ENCODE results near the gene TLCD1.

The TLCD1 gene

DNA sequence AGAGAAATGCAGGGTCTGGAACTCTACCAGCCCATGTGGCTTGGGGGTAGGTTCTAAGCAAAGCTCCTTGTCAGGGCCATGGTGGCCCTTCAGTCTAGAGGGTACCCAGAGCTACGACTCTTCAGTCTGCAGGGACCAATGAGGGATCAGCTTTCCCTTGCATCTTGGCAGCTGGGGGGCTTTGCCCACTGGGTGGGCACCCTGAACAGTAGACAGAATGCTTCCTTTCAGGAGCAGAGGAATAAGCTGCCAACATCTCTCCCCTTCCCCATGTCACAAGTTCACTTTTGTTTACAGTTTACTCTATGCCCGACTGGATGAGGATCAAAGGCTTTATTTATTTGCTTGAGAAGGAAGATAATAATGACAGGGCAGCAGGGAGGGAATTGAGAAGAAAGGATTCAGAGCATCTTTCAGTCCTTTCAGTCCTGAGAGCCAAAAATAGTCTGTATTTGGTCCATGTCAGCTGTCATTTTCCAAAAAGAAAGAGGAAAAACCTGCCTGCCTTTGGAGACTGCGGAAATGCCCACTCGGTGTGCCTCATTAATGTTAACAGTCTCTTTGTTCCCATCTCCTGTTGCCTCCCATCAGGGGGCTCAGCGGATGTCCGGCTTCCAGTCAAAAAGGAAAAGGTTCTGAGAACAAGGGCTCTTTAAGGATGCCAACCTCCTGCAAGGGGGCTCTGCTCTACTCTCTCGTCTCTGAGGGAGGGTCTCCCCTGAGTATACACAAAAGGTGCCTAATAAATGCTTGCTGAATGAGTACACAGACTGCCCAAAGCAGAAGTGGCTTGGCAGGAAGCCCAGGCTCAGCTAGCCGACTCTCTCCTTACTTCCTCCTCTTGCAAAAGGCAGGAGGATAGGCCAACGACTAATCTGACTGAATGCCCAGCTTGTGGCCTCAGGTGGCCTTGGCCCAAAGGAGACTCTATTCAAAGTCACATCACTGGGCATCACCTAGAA, 34.8 kb upstream of the TLCD1 start:
- DNase-seq (ENCODE audit: low read depth): peak; percentile 10
- no peak overlapping the region for H3K4me3 ChIP-seq (ENCODE audit: control insufficient read depth, low read depth, low read length)
- TF ChIP-seq, protein P1, sequence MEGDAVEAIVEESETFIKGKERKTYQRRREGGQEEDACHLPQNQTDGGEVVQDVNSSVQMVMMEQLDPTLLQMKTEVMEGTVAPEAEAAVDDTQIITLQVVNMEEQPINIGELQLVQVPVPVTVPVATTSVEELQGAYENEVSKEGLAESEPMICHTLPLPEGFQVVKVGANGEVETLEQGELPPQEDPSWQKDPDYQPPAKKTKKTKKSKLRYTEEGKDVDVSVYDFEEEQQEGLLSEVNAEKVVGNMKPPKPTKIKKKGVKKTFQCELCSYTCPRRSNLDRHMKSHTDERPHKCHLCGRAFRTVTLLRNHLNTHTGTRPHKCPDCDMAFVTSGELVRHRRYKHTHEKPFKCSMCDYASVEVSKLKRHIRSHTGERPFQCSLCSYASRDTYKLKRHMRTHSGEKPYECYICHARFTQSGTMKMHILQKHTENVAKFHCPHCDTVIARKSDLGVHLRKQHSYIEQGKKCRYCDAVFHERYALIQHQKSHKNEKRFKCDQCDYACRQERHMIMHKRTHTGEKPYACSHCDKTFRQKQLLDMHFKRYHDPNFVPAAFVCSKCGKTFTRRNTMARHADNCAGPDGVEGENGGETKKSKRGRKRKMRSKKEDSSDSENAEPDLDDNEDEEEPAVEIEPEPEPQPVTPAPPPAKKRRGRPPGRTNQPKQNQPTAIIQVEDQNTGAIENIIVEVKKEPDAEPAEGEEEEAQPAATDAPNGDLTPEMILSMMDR (IDR thresholded peaks at IDR 0.05; ENCODE audit: control insufficient read depth, insufficient read depth, low read depth, low read length, missing control alignments): no peak

DNA sequence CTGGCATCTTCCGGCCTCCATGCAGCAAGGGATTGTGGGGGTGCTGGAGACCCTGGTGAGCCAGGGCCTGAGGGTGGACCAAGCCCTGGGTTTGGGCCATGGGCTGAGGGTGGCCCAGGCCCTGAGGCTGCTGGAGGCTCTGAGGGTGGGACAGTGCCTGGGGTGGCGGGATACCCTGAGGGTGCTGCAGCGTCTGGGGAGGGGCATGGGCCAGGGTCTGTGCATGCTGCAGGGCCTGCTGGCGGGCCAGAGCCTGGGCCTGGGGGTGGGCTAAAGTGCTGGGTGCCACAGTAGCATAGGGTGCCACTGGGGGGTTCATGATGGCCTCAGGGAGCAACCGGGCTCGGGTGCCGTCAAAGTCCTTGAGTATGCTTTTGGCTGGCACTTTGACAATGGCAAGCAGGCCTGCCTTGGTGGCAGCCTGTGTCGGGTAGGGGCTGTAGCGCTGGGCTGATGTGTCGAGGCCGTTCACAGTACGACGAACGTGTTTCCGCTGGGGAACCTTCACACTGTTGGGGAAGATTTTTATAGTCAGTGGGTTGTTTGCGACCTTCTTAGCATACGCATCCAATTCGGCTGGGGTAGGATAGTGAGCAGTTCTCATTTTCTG, 33.3 kb upstream of the TLCD1 start:
- H3K4me3 ChIP-seq (ENCODE audit: control insufficient read depth, low read depth, low read length): no peak overlapping the region
- TF ChIP-seq, protein P1 (IDR thresholded peaks at IDR 0.05; ENCODE audit: control insufficient read depth, insufficient read depth, low read depth, low read length, missing control alignments): no peak
- no peak for DNase-seq (ENCODE audit: low read depth)

DNA sequence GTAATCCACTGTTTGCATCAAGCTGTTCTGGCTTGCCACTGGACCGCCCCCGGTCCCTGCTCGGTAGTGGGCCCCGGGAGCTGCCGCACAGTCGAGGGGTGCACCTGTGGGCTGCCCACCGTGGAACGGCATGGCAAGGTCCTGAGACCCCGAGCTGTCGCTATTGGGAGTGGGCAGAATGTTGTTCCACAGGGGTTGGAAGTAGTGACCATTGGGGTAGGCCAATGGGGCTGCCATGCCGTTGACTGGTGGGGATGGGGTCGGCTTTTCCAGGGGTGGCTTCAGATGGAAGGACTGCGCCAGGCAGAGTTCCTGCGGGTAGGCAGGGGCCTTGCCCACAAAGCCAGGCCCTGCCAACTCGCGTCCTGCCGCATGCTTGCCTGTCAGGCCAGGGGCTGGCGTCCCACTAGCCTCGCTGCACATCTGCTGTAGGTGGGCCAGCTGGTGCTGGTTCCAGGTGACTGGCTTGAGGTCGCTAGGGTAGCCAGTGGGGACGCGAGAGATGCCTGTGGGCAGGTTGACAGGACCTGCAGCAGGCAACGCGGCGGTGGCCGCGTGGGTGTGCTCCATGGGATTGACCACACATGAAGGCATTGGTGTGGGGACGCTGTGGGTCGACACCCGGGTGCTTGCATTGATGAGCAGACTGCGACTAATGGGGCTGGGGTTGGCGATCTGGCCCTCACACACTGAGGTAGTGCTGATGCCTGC, 32.5 kb upstream of the TLCD1 start:
- no peak overlapping the region for H3K4me3 ChIP-seq (ENCODE audit: control insufficient read depth, low read depth, low read length)
- TF ChIP-seq, protein P1 (IDR thresholded peaks at IDR 0.05; ENCODE audit: control insufficient read depth, insufficient read depth, low read depth, low read length, missing control alignments): no peak

DNA sequence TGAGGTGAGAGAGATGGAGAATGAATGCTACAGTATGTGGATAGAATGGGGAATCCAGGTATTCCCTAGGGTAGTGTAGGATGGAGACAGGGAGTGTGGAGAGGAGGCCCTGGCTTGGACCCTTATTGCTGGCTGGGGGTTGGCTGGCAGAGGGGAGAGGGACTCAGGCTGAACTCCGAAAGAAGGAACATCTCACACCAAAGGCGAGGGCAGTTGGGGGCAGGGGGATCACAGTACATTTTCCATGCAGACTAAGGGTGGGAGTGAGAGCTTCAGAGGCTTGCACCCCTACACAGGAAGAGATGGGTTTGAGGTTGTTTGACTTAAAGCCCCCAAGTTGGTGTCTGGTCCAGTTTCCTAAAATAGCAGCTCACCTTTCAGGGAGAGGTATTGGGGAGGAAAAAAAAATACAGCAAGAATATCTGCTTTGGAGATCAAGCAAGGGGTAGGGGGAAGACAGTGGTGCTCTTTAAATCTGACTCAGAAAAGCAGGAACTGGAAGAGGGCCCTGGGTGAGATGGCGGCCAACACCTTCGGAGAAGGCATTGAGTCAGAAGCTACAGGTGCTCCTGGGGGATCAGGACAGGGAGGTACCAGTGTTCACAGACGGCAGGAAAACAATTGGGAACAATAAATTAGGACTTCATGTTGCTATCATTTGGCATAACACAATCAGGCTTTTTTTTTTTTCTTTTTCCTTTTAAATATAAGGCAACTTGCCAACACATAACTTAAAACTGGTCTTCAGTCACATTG, 30.2 kb upstream of the TLCD1 start:
- no peak for DNase-seq (ENCODE audit: low read depth)
- H3K4me3 ChIP-seq (ENCODE audit: control insufficient read depth, low read depth, low read length): no peak overlapping the region
- TF ChIP-seq, protein P1 (IDR thresholded peaks at IDR 0.05; ENCODE audit: control insufficient read depth, insufficient read depth, low read depth, low read length, missing control alignments): no peak

More for the DNA sequence above, 32.5 kb upstream of the TLCD1 start:
- no peak for DNase-seq (ENCODE audit: low read depth)

DNA sequence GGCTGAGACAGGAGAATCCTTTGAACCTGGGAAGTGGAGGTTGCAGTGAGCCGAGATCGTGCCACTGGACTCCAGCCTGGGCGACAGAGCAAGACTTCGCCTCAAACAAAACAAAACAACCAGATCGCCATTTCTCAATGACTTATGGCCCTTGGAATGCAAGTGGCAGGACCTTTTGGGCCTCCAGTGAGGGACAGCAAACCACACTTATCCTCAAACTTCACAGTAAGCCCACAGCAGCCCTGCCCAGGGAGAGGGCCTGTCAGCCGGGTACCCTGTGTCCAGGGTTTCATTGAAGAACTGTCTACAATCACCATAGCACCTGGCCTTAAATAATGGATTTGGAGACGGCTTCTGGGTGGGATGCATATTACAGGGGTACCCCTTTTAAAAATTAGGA, 29.5 kb upstream of the TLCD1 start:
- no peak overlapping the region for H3K4me3 ChIP-seq (ENCODE audit: control insufficient read depth, low read depth, low read length)
- DNase-seq (ENCODE audit: low read depth): no peak
- TF ChIP-seq, protein P1 (IDR thresholded peaks at IDR 0.05; ENCODE audit: control insufficient read depth, insufficient read depth, low read depth, low read length, missing control alignments): no peak

Measured in AG09309 (cell line).